Fibroblast of skin of back (primary cell): ENCODE results near the gene POGK.
A peak's percentile ranks its signal among the peaks of the same experiment; 100 is the strongest.

Source experiments
- DNase-seq: peaks from one replicate; pipeline ENCODE4 v3.0.0-alpha.2; 2013

The POGK gene

GRCh38 chr1:166905136-166905535 is 65.9 kb downstream of the POGK start:
- DNase-seq: no peak

GRCh38 chr1:166905900-166906299 is 66.6 kb downstream of the POGK start:
- DNase-seq: peak; percentile 68
